NCI-H2227 (cell line): ENCODE results near the gene ZCCHC14.
"Not testable (repeated sequence)": the region's sequence is repeated elsewhere in the genome, so short reads cannot be mapped to it uniquely, and the experiment has no call there.

Source experiments
- DNase-seq: peaks from one replicate; lab custom pipeline; 2025; ENCODE audit not compliant: unreplicated experiment; lab: John Stamatoyannopoulos, UW

Gene ZCCHC14

DNA sequence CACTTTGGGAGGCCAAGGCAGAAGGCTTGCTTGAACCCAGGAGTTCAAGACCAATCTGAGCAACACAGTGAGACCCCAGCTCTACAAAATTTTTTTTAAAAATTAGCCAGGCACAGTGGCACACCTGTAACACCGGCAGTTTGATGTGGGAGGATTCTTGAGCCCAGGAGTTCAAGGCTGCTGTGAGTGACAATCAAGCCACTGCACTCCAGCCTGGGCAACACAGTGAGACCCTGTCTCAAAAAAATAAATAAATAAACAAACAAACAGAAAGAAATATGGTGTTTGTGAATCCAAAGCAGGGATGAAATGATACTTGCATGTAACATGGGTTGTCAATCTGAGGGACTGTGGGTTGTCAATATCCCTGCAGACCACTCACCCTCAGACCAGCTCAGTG, 125.9 kb downstream of the ZCCHC14 start:
- DNase-seq: no peak

GRCh38 chr16:87366288-87366687, 126.5 kb downstream of the ZCCHC14 start:
- DNase-seq: no peak

- no peak for DNase-seq
These were observed 127.7 kb downstream of the ZCCHC14 start for GRCh38 chr16:87365021-87365713.

DNA sequence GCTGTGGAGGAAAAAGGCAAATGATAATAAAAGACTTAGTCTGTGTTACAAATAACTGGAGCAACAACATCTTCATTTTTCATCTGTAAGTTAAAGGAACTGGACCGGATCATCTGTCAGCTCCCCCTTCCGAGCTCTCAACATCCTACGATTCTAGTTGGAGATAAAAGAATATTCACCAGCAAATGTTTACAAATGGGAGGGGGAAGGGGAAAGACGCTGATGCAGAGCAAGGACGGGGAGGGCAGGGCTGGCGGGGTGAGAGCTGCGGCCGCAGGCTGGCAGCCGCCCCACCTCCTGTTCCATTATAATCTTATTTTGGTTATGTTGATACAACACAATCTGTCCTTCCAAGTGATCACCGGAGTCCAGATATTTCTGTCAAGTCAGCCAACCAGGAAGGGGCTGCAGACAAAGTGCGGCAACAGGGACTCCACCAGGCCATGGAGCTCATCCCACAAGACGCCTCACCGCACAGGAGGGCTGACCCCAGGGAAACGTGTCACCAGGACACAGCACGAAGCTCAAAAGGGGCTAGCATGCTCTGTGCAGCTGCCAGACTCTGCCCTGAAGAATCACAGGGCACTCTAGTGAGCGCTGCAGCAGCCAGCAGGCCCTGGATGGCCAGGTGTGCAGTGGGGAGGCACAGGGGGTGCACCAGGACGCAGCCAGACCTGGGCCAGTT, 128.9 kb downstream of the ZCCHC14 start:
- DNase-seq: no peak

DNA sequence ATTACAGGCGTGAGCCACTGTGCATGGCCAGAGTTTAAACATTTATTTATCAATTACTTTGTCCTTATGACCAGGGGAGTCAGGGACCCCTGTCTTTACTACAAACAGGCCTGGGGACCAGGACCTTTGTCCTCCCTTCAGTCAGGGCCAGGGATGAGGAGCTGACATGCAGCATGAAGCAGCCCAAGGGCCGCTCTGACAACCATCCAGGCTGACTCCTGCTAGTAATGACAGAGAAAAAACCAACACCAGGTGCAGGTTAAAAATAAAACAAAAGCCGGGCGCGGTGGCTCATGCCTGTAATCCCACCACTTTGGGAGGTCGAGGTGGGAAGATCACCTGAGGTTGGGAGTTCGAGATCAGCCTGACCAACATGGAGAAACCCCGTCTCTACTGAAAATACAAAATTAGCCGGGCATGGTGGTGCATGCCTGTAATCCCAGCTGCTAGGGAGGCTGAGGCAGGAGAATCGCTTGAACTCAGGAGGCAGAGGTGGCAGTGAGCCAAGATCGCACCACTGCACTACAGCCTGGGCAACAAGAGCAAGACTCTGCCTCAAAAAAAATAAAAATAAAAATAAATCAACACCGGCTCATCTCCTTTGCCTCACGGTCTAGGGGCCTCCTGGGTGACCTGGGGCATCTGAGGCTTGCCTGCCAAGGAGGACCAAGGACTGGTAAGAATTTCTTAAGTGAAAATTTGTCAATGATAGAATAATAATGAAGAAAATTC, 129.8 kb downstream of the ZCCHC14 start:
- not testable (repeated sequence) for DNase-seq

- DNase-seq: no peak
These were observed 130.8 kb downstream of the ZCCHC14 start for GRCh38 chr16:87361916-87362619.

GRCh38 chr16:87360862-87361610, 131.8 kb downstream of the ZCCHC14 start:
- no peak for DNase-seq

- DNase-seq: no peak
These were observed 133.7 kb downstream of the ZCCHC14 start for GRCh38 chr16:87359121-87359520.

- no peak for DNase-seq
These were observed 134.1 kb downstream of the ZCCHC14 start for GRCh38 chr16:87358696-87359095.

- DNase-seq: no peak
These were observed 134.6 kb downstream of the ZCCHC14 start for GRCh38 chr16:87358250-87358649.

- no peak for DNase-seq
These were observed 136.4 kb downstream of the ZCCHC14 start for GRCh38 chr16:87356491-87356853.
